Gastroesophageal sphincter (tissue), 4 donors: ENCODE measurements around the gene CPEB3. TPM values are rescaled to one million over a fixed set of nuclear protein-coding genes. Genes with fewer than 3 reads are reported as not detected.
"Not testable (repeated sequence)": the region's sequence is repeated elsewhere in the genome, so short reads cannot be mapped to it uniquely, and the experiment has no call there.

ENCODE experiments used
- ATAC-seq: fragments of 150-250 bp; one replicate; pipeline ENCODE4 v1.9.1; 2016; ENCODE audit warnings: mild to moderate bottlenecking, moderate library complexity
- H3K27ac ChIP-seq, 4 donors: fragments of 200-600 bp; sonication (generic) in 3 of 4; 1 replicate in 3 of 4; 2 replicates in 1 of 4; pipeline ENCODE4 v1.5.1; 2016 to 2019
- H3K27me3 ChIP-seq: fragments of 200-600 bp; sonication (generic); one replicate; pipeline ENCODE4 v1.5.1; 2019
- H3K36me3 ChIP-seq, 2 donors: fragments of 200-600 bp; sonication (generic); one replicate each; pipeline ENCODE4 v1.5.1; 2019; ENCODE audit warnings: control low read depth in 1 of 2
- H3K4me1 ChIP-seq, 3 donors: fragments of 200-600 bp; sonication (generic); 1 replicate in 2 of 3; 2 replicates in 1 of 3; pipeline ENCODE4 v1.5.1; 2016 to 2019; ENCODE audit warnings: control low read depth in 2 of 3
- H3K4me3 ChIP-seq, 2 donors: fragments of 200-600 bp; sonication (generic); one replicate each; pipeline ENCODE4 v1.5.1; 2019; ENCODE audit warnings: mild to moderate bottlenecking in 1 of 2, moderate library complexity in 1 of 2
- H3K9me3 ChIP-seq, 3 donors: fragments of 200-600 bp; sonication (generic); one replicate each; pipeline ENCODE4 v1.5.1; 2017 to 2019; ENCODE audit warnings: control low read depth in 2 of 3
- EP300 ChIP-seq: sonication (generic); formaldehyde crosslinking; IDR thresholded peaks from one replicate; pipeline ENCODE4 v1.6.1; 2017; ENCODE audit warnings: antibody characterized with exemption, mild to moderate bottlenecking
- POLR2A ChIP-seq, 2 donors: fragments of 450-650 bp; IDR thresholded peaks; one replicate each; pipeline ENCODE4 v1.6.1; 2017; ENCODE audit warnings: antibody characterized with exemption in 2 of 2, mild to moderate bottlenecking in 2 of 2, moderate library complexity in 1 of 2
- POLR2AphosphoS5 ChIP-seq: sonication (generic); formaldehyde crosslinking; IDR thresholded peaks from one replicate; pipeline ENCODE4 v1.6.1; 2017; ENCODE audit warnings: antibody characterized with exemption
- WGBS, 2 donors: methylation state at CpG; one replicate each; pipeline ENCODE4 v1.1.5; 2018; ENCODE audit warnings: low coverage in 1 of 2; 5-methylcytosine and 5-hydroxymethylcytosine counted together
- total RNA-seq, 4 donors: library from RNA; depleted of rRNA; stranded (reverse); fragments of >200 nt; gene quantifications; one replicate each; pipeline ENCODE4 v1.1.0, GENCODE V29; 2016
- TF ChIP-seq, protein P1 (sequence below), 4 experiments: fragments of 200-600 bp in 2 of 4; fragments of 450-650 bp in 2 of 4; sonication (generic) in 1 of 4; IDR thresholded peaks; one replicate each; pipeline ENCODE4 v1.5.1; 2017 to 2019; ENCODE audit warnings: antibody characterized with exemption in 4 of 4, mild to moderate bottlenecking in 2 of 4, moderate library complexity in 2 of 4

Gene CPEB3
- 10 to 100 TPM in 2 of 4 donors, 1 to 10 TPM in 2; 4.7 to 11.8 (median 9.7) TPM for total RNA-seq

DNA sequence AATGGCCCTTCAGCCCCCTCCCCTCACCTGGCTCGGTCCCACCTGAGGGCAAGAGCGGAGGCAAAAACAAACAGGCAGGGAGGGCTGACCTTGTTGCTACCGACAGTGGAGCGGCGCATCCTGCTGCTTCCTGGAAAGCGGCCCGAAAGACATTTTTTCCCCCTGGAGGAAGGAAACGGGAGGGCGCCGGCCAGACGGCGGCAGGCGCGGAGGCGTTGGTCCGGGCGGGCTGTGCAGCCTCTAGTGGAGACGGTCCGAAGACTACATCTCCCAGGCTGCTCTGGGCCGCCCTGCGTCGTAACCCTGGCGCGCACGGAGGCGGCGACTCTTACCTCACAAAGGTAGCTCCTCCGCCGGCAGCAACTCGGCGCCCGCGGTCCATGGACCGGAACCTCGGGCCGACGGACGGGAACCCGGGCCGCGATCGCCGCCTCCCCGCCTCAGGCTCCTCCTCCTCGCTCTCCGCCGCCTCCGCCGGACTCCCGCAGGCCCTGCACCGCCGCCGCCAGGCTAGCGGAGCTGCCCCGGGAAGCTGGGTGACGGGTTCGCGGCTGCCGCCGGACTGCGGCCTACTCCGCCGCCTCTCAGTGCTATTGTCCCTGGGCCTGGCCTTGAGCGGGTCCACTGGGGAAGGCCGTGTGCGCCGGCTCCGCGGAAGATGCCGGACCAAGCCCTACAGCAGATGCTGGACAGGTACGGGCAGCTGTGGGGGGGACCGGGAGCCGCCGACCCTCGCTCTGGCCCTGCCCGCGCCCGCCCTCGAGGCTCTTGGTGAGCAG, at the start of gene CPEB3, which contains the start of gene MARCHF5:
TSS of gene CPEB3 (minus strand) at position 242 of the 779 bp plus-strand sequence. CDS start 50,728 bp downstream, outside the sequence.
TSS of gene MARCHF5 (plus strand) at position 331 of the 779 bp plus-strand sequence. CDS start at position 659, 328 bp downstream.
- H3K4me1 ChIP-seq: peaks cover 0 to 39% (median 0%) of the 10 kb centered on the region in 3 donors
- no peaks in the 10 kb centered on the region for H3K9me3 ChIP-seq
- no peaks in the 10 kb centered on the region for H3K27me3 ChIP-seq
- peak; percentile 99 for ATAC-seq
- TF ChIP-seq, protein P1, sequence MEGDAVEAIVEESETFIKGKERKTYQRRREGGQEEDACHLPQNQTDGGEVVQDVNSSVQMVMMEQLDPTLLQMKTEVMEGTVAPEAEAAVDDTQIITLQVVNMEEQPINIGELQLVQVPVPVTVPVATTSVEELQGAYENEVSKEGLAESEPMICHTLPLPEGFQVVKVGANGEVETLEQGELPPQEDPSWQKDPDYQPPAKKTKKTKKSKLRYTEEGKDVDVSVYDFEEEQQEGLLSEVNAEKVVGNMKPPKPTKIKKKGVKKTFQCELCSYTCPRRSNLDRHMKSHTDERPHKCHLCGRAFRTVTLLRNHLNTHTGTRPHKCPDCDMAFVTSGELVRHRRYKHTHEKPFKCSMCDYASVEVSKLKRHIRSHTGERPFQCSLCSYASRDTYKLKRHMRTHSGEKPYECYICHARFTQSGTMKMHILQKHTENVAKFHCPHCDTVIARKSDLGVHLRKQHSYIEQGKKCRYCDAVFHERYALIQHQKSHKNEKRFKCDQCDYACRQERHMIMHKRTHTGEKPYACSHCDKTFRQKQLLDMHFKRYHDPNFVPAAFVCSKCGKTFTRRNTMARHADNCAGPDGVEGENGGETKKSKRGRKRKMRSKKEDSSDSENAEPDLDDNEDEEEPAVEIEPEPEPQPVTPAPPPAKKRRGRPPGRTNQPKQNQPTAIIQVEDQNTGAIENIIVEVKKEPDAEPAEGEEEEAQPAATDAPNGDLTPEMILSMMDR (IDR thresholded peaks at IDR 0.05): peak; percentile 47 to 96 (median 80)
- TF ChIP-seq POLR2AphosphoS5 (peak; percentile 89), EP300 (no peak), POLR2A (IDR thresholded peaks at IDR 0.05) (peak; percentile 81)
- H3K27ac ChIP-seq: peak within 1 kb of the TSS; percentile 88 to 98 (median 96)
- WGBS, 2 donors: no CpG with 5 or more reads among the region's 79 CpGs
- peaks cover 0 to 12% of the 10 kb centered on the region in 2 donors for H3K36me3 ChIP-seq
- peak within 1 kb of the TSS; percentile 94 to 97 for H3K4me3 ChIP-seq

DNA sequence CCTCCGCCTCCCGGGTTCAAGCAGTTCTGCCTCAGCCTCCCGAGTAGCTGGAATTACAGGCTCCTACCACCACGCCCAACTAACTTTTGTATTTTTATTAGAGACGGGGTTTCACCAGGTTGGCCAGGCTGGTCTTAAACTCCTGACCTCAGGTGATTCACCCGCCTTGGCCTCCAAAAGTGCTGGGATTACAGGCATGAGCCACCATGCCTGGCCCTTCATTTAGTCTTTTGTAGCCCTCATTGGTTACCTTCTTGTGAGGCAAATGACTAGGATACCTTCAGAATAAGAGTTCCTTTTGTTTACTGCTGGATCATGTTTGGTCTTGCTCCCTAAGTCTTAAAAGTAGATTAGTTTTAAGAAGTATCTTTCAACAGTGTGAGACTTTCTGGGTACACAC, 39.0 kb upstream of the CPEB3 start:
- H3K36me3 ChIP-seq, H3K27ac ChIP-seq, H3K4me1 ChIP-seq, H3K9me3 ChIP-seq, H3K27me3 ChIP-seq, H3K4me3 ChIP-seq, ATAC-seq: not testable (repeated sequence)
- WGBS, 2 donors: 88 to 90% methylated on average over 4 to 6 of the region's 6 CpGs

DNA sequence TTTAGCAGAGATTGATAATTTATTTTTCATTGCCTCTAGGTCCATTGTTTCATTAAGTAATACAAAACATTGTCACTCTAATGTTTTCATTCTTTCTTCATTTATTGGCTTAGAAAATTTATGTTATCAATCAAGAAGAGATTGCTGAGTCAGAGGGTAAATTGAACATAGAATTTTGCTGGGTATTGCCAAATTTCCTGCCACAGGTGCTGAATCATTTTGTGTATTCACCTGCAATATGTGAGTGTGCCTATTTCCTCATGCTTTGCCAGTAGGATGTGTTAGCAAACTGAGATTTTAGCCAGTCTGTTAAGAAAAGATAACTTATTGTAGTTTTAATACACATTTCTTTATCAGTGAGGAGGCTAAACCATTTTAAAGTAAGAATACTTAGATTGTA, 38.1 kb upstream of the CPEB3 start:
- no peaks in the 10 kb centered on the region for H3K4me1 ChIP-seq
- ATAC-seq: no peak
- TF ChIP-seq POLR2A (IDR thresholded peaks at IDR 0.05) (no peak), EP300 (no peak), POLR2AphosphoS5 (no peak)
- TF ChIP-seq, protein P1 (IDR thresholded peaks at IDR 0.05): no peak

DNA sequence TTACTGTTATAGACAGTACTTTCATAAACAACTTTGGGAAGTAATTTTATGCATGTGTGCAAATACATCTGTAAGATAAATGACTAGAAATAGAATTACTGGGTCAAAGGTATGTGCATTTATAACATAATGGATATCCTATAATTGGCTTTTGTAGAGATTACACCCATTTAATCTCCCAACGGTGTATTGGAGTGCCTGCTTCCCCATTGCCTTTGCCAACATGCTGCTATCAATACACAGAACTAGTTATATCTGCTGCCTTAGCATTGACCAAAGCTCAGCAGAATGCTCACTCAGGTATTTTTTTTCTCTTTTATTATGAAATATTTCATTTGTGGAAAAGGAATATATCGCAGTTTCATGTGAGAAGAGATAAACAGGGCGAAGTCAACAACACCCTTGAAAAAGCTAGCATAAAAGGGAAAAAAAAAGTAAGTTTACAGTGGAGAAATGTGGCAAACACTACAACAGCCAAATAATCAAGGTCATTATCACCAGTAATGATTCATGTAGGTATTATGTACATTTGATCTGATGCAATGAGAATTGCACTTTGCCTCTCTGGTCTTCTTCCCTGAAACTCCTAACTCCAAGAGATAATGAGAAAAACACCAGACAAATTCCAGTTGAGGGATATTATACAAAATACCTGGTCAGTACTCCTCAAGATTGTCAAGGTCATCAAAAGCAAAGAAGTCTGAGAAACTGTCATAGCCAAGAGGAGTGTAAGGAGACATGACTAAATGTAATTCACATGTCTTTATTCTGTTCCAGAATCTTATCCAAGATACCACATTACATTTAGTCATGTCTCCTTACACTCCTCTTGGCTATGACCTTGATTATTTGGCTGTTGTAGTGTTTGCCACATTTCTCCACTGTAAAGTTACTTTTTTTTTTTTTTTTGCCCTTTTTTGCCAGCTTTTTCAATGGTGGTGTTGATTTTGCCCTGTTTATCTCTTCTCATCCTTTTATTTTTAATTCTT, 36.9 kb upstream of the CPEB3 start:
- Histone ChIP-seq H3K27me3 (no peaks in the 10 kb centered on the region), H3K36me3 (no peaks in the 10 kb centered on the region), H3K9me3 (no peaks in the 10 kb centered on the region), H3K4me3 (no peak overlapping the region), H3K4me1 (peaks cover 0 to 12% (median 0%) of the 10 kb centered on the region in 3 donors), H3K27ac (no peak overlapping the region)
- no peak for ATAC-seq
- 86 to 91% methylated on average over 3 of the region's 3 CpGs for WGBS, 2 donors
- TF ChIP-seq, protein P1 (IDR thresholded peaks at IDR 0.05): no peak
- no peak for TF ChIP-seq EP300
- no peak for TF ChIP-seq POLR2AphosphoS5

More for the DNA sequence above, 38.1 kb upstream of the CPEB3 start:
- H3K4me3 ChIP-seq: no peak overlapping the region
- H3K27ac ChIP-seq: no peak overlapping the region
- H3K36me3 ChIP-seq: no peaks in the 10 kb centered on the region
- no peaks in the 10 kb centered on the region for H3K27me3 ChIP-seq
- H3K9me3 ChIP-seq: no peaks in the 10 kb centered on the region

DNA sequence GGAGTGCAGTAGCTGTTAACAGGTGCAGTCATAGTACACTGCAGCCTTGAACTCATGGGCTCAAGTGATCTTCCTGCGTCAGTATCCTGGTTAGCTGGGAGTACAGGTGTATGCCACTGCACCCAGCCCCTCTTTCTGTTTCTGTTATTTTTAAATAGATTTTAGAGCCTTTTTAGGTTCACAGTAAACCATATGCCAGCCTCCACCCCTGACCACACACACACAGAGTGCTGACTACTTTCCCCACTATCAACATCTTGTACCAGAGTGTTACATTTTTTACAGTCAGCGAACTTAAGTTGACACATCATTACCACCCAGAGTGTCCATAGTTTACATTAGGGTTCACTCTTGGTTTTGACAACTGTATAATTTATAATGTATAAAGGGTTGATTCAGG, 32.2 kb upstream of the CPEB3 start:
- H3K36me3 ChIP-seq: peaks cover 0 to 22% of the 10 kb centered on the region in 2 donors
- no peak for TF ChIP-seq EP300
- TF ChIP-seq, protein P1 (IDR thresholded peaks at IDR 0.05): no peak
- no peak for TF ChIP-seq POLR2AphosphoS5
- TF ChIP-seq POLR2A (IDR thresholded peaks at IDR 0.05): no peak
- H3K4me3 ChIP-seq: no peak overlapping the region
- H3K4me1 ChIP-seq: peaks cover 0 to 15% (median 0%) of the 10 kb centered on the region in 3 donors
- H3K9me3 ChIP-seq: no peaks in the 10 kb centered on the region
- H3K27me3 ChIP-seq: no peaks in the 10 kb centered on the region
- no peak overlapping the region for H3K27ac ChIP-seq
- ATAC-seq: no peak
- WGBS, 2 donors: 67 to 82% methylated on average over 2 of the region's 2 CpGs
